MM.1S (cell line): ENCODE results near the gene GYPE.
"Not testable (repeated sequence)": the region's sequence is repeated elsewhere in the genome, so short reads cannot be mapped to it uniquely, and the experiment has no call there.

ENCODE experiments used
- DNase-seq: peaks from one replicate; pipeline ENCODE4 v3.0.0-alpha.2; 2015
- H2AFZ ChIP-seq: fragments of 300-600 bp; sonication (generic); 2 replicates; pipeline ENCODE4 v1.6.0; 2016; ENCODE audit warnings: antibody characterized with exemption, low read length
- H3F3A ChIP-seq: fragments of 300-600 bp; sonication (generic); 2 replicates; pipeline ENCODE4 v1.6.1; 2016; ENCODE audit warnings: mild to moderate bottlenecking, antibody characterized with exemption, low read length, moderate library complexity, mixed read lengths; ENCODE audit not compliant: insufficient read depth
- H3K27ac ChIP-seq: fragments of 300-600 bp; sonication (generic); 2 replicates; pipeline ENCODE4 v1.5.1; 2016; ENCODE audit warnings: mild to moderate bottlenecking, low read length
- H3K27me3 ChIP-seq: fragments of 300-600 bp; sonication (generic); replicated peaks from 2 replicates; pipeline ENCODE4 v1.6.0; 2016; ENCODE audit warnings: low read length; ENCODE audit not compliant: insufficient read depth
- H3K36me3 ChIP-seq: fragments of 300-600 bp; sonication (generic); replicated peaks from 2 replicates; pipeline ENCODE4 v1.6.1; 2016; ENCODE audit warnings: mild to moderate bottlenecking, low read length, mixed read lengths; ENCODE audit not compliant: insufficient read depth
- H3K4me1 ChIP-seq: fragments of 300-600 bp; sonication (generic); 2 replicates; pipeline ENCODE4 v1.6.1; 2016; ENCODE audit warnings: low read length, mixed read lengths
- H3K4me2 ChIP-seq: fragments of 300-600 bp; sonication (generic); 2 replicates; pipeline ENCODE4 v1.6.0; 2016; ENCODE audit warnings: low read depth, low read length
- H3K4me3 ChIP-seq: fragments of 300-600 bp; sonication (generic); 2 replicates; pipeline ENCODE4 v1.5.1; 2016; ENCODE audit warnings: low read length, mixed read lengths
- H3K79me2 ChIP-seq: fragments of 300-600 bp; sonication (generic); 2 replicates; pipeline ENCODE4 v1.6.1; 2016; ENCODE audit warnings: mixed run types, low read length, mixed read lengths
- H3K9ac ChIP-seq: fragments of 300-600 bp; sonication (generic); 2 replicates; pipeline ENCODE4 v1.6.1; 2016; ENCODE audit warnings: low read length, mixed read lengths
- H3K9me2 ChIP-seq: fragments of 300-600 bp; sonication (generic); replicated peaks from 2 replicates; pipeline ENCODE4 v1.6.1; 2016; ENCODE audit warnings: mild to moderate bottlenecking, low read length, mixed read lengths; ENCODE audit not compliant: insufficient read depth
- H3K9me3 ChIP-seq: fragments of 300-600 bp; sonication (generic); replicated peaks from 2 replicates; pipeline ENCODE4 v1.6.1; 2016; ENCODE audit warnings: mild to moderate bottlenecking, low read length, mixed read lengths; ENCODE audit not compliant: insufficient read depth
- H4K20me1 ChIP-seq: fragments of 300-600 bp; sonication (generic); 2 replicates; pipeline ENCODE4 v1.6.1; 2016; ENCODE audit warnings: mild to moderate bottlenecking, low read length, moderate library complexity, mixed read lengths; ENCODE audit not compliant: insufficient read depth
- CTCF ChIP-seq: fragments of 300-600 bp; sonication (generic); IDR thresholded peaks from 2 replicates; pipeline ENCODE4 v1.5.1; 2016; ENCODE audit warnings: antibody characterized with exemption, low read length, mixed read lengths
- EZH2 ChIP-seq: fragments of 300-600 bp; sonication (generic); optimal IDR thresholded peaks from 2 replicates; pipeline ENCODE3; 2017; ENCODE audit warnings: low read depth, mild to moderate bottlenecking, antibody characterized with exemption, low read length, mixed read lengths
- EZH2phosphoT487 ChIP-seq: fragments of 300-600 bp; sonication (generic); IDR thresholded peaks from 2 replicates; pipeline ENCODE4 v1.6.1; 2018; ENCODE audit warnings: antibody characterized with exemption, low read length

GYPE gene

GRCh38 chr4:143862716-143863115, 42.6 kb downstream of the GYPE start:
- not testable (repeated sequence) for H3K27ac ChIP-seq, H3K9ac ChIP-seq, H3K4me1 ChIP-seq, H3K4me3 ChIP-seq, H3K79me2 ChIP-seq, H3F3A ChIP-seq, H3K36me3 ChIP-seq, H3K9me3 ChIP-seq, H4K20me1 ChIP-seq, H2AFZ ChIP-seq, DNase-seq, H3K9me2 ChIP-seq, H3K4me2 ChIP-seq, H3K27me3 ChIP-seq

GRCh38 chr4:143858456-143858855, 46.9 kb downstream of the GYPE start:
- no peaks in the 10 kb centered on the region for H4K20me1 ChIP-seq
- no peak overlapping the region for H2AFZ ChIP-seq
- no peak for DNase-seq
- H3K9me2 ChIP-seq = no peaks in the 10 kb centered on the region
- no peaks in the 10 kb centered on the region for H3K79me2 ChIP-seq
- H3K4me2 ChIP-seq = no peak overlapping the region
- no peaks in the 10 kb centered on the region for H3K4me1 ChIP-seq
- no peaks in the 10 kb centered on the region for H3K9me3 ChIP-seq
- no peaks in the 10 kb centered on the region for H3F3A ChIP-seq
- no peaks in the 10 kb centered on the region for H3K36me3 ChIP-seq
- H3K9ac ChIP-seq = no peak overlapping the region
- TF ChIP-seq CTCF (no peak), EZH2phosphoT487 (no peak), EZH2 (no peak)
- no peak overlapping the region for H3K27ac ChIP-seq
- H3K4me3 ChIP-seq = no peak overlapping the region
- H3K27me3 ChIP-seq = no peaks in the 10 kb centered on the region

- H3K4me2 ChIP-seq, H3F3A ChIP-seq, H3K4me3 ChIP-seq, H3K36me3 ChIP-seq, DNase-seq, H3K27me3 ChIP-seq, H3K4me1 ChIP-seq, H3K9me3 ChIP-seq, H3K9ac ChIP-seq, H4K20me1 ChIP-seq, H3K9me2 ChIP-seq, H3K27ac ChIP-seq, H2AFZ ChIP-seq, H3K79me2 ChIP-seq: not testable (repeated sequence)
These were observed 47.7 kb downstream of the GYPE start for GRCh38 chr4:143857391-143858336.

- H3K79me2 ChIP-seq, DNase-seq, H3F3A ChIP-seq, H3K9ac ChIP-seq, H3K27me3 ChIP-seq, H3K4me1 ChIP-seq, H3K9me3 ChIP-seq, H3K4me3 ChIP-seq, H3K9me2 ChIP-seq, H3K36me3 ChIP-seq, H3K4me2 ChIP-seq, H4K20me1 ChIP-seq, H3K27ac ChIP-seq, H2AFZ ChIP-seq: not testable (repeated sequence)
These were observed 49.3 kb downstream of the GYPE start for GRCh38 chr4:143856017-143856557.

- DNase-seq, H3K79me2 ChIP-seq, H3F3A ChIP-seq, H2AFZ ChIP-seq, H3K9ac ChIP-seq, H4K20me1 ChIP-seq, H3K4me2 ChIP-seq, H3K36me3 ChIP-seq, H3K9me2 ChIP-seq, H3K9me3 ChIP-seq, H3K4me1 ChIP-seq, H3K27ac ChIP-seq, H3K4me3 ChIP-seq, H3K27me3 ChIP-seq: not testable (repeated sequence)
These were observed 50.7 kb downstream of the GYPE start for GRCh38 chr4:143854645-143855044.

GRCh38 chr4:143849296-143849695, 56.1 kb downstream of the GYPE start:
- H4K20me1 ChIP-seq, H3K27ac ChIP-seq, H3F3A ChIP-seq, DNase-seq, H3K9me3 ChIP-seq, H3K4me1 ChIP-seq, H3K4me2 ChIP-seq, H3K9me2 ChIP-seq, H3K4me3 ChIP-seq, H3K79me2 ChIP-seq, H3K36me3 ChIP-seq, H3K9ac ChIP-seq, H3K27me3 ChIP-seq, H2AFZ ChIP-seq: not testable (repeated sequence)

- not testable (repeated sequence) for H3K9me2 ChIP-seq, H3K4me3 ChIP-seq, H4K20me1 ChIP-seq, H3F3A ChIP-seq, H3K27me3 ChIP-seq, H3K4me2 ChIP-seq, H2AFZ ChIP-seq, H3K9ac ChIP-seq, H3K36me3 ChIP-seq, H3K79me2 ChIP-seq, H3K9me3 ChIP-seq, DNase-seq, H3K27ac ChIP-seq, H3K4me1 ChIP-seq
These were observed 61.9 kb downstream of the GYPE start for GRCh38 chr4:143843506-143843832.
